ENCODE measurements around the gene ALPK3. TPM values are rescaled to one million over a fixed set of nuclear protein-coding genes. Genes with fewer than 3 reads are reported as not detected.

ALPK3 gene
- total RNA-seq, 1 donor from 2014 or later = 181 TPM

GRCh38 chr15:84797212-84797611 is 19.9 kb upstream of the ALPK3 start:
- Histone ChIP-seq H3K4me3 (no peak overlapping the region), H3K27ac (replicated peaks) (no peak overlapping the region), H3K36me3 (peaks cover 68% of the 10 kb centered on the region), H3K4me1 (peaks cover 11% of the 10 kb centered on the region), H3K9me3 (replicated peaks) (no peaks in the 10 kb centered on the region), H3K27me3 (ENCODE audit: low read depth) (no peaks in the 10 kb centered on the region)
- intact Hi-C loops (cut with micrococcal nuclease) = no loop called here
- DNase-seq = no peak
- TF ChIP-seq, protein P1, sequence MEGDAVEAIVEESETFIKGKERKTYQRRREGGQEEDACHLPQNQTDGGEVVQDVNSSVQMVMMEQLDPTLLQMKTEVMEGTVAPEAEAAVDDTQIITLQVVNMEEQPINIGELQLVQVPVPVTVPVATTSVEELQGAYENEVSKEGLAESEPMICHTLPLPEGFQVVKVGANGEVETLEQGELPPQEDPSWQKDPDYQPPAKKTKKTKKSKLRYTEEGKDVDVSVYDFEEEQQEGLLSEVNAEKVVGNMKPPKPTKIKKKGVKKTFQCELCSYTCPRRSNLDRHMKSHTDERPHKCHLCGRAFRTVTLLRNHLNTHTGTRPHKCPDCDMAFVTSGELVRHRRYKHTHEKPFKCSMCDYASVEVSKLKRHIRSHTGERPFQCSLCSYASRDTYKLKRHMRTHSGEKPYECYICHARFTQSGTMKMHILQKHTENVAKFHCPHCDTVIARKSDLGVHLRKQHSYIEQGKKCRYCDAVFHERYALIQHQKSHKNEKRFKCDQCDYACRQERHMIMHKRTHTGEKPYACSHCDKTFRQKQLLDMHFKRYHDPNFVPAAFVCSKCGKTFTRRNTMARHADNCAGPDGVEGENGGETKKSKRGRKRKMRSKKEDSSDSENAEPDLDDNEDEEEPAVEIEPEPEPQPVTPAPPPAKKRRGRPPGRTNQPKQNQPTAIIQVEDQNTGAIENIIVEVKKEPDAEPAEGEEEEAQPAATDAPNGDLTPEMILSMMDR (IDR thresholded peaks at IDR 0.05; ENCODE audit: borderline replicate concordance) = no peak

DNA sequence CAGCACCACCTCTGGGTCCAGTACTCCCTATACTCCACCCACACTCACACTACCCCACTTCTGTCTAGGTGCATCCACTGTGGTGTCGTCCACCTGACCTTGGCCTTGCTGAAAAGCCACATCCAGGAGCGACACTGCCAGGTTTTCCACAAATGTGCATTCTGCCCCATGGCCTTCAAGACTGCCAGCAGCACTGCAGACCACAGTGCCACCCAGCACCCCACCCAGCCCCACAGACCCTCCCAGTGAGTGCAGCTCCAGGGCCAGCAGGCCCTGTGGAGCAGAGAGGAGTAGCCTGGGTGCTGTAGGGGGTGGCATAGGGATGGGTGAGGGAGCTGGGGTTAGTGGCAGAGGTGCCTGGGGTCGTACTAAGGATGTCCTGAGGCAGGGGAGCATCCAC is 19.4 kb upstream of the ALPK3 start:
- no peak overlapping the region for H3K27ac ChIP-seq (replicated peaks)
- TF ChIP-seq, protein P1 (IDR thresholded peaks at IDR 0.05; ENCODE audit: borderline replicate concordance) = no peak
- peaks cover 68% of the 10 kb centered on the region for H3K36me3 ChIP-seq
- no peaks in the 10 kb centered on the region for H3K27me3 ChIP-seq (ENCODE audit: low read depth)
- H3K4me1 ChIP-seq = peaks cover 11% of the 10 kb centered on the region
- H3K9me3 ChIP-seq (replicated peaks) = no peaks in the 10 kb centered on the region
- intact Hi-C loops (cut with micrococcal nuclease) = no loop called here
- H3K4me3 ChIP-seq = no peak overlapping the region
- no peak for DNase-seq

- Histone ChIP-seq H3K4me1 (peaks cover 11% of the 10 kb centered on the region), H3K36me3 (peaks cover 66% of the 10 kb centered on the region), H3K4me3 (no peak overlapping the region), H3K27ac (replicated peaks) (no peak overlapping the region), H3K27me3 (ENCODE audit: low read depth) (no peaks in the 10 kb centered on the region), H3K9me3 (replicated peaks) (no peaks in the 10 kb centered on the region)
- TF ChIP-seq, protein P1 (IDR thresholded peaks at IDR 0.05; ENCODE audit: borderline replicate concordance) = no peak
- intact Hi-C loops (cut with micrococcal nuclease) = no loop called here
- no peak for DNase-seq
Observed at GRCh38 chr15:84798436-84798946, 18.7 kb upstream of the ALPK3 start.

DNA sequence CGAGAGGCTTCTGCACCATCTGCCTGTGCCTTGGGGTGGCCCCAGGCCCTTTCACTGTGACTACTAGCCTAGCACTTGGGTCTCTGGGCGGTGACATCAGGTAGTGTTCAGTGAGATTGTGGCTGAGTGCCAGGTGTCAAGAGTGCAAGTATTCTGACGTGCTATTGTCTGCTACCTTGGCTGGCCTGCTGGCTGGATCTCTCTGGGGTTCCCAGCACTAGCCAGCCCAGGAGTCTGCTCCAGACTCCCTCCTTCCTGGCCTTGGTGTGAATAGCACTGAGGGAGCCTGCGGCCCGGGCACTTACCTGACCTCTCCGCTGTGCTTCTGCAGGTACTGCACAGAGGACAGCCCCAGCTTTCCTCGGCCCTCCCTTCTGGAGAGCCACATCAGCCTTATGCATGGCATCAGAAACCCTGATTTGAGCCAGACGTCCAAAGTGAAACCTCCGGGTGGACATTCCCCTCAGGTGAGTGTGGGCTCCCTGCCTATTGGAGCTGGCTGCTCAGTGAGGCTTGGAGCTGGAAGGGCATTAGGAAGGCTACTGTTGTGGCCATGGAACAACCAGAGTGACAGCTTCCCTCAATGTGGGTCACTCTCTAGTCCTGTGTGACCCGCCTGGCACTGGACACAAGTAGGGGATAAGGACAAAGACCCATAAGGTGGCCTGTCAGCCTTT is 17.5 kb upstream of the ALPK3 start:
- no peaks in the 10 kb centered on the region for H3K27me3 ChIP-seq (ENCODE audit: low read depth)
- DNase-seq = no peak
- no peak overlapping the region for H3K4me3 ChIP-seq
- TF ChIP-seq, protein P1 (IDR thresholded peaks at IDR 0.05; ENCODE audit: borderline replicate concordance) = no peak
- H3K36me3 ChIP-seq = peaks cover 71% of the 10 kb centered on the region
- no peak overlapping the region for H3K27ac ChIP-seq (replicated peaks)
- H3K4me1 ChIP-seq = peaks cover 11% of the 10 kb centered on the region
- no peaks in the 10 kb centered on the region for H3K9me3 ChIP-seq (replicated peaks)
- intact Hi-C loops (cut with micrococcal nuclease) = no loop called here

GRCh38 chr15:84800365-84800806 is 16.8 kb upstream of the ALPK3 start:
- H3K36me3 ChIP-seq = peaks cover 78% of the 10 kb centered on the region
- TF ChIP-seq, protein P1 (IDR thresholded peaks at IDR 0.05; ENCODE audit: borderline replicate concordance) = no peak
- intact Hi-C loops (cut with micrococcal nuclease) = no loop called here

More at GRCh38 chr15:84800365-84800806, 16.8 kb upstream of the ALPK3 start:
- Histone ChIP-seq H3K27ac (replicated peaks) (no peak overlapping the region), H3K4me1 (peaks cover 11% of the 10 kb centered on the region), H3K9me3 (replicated peaks) (no peaks in the 10 kb centered on the region), H3K27me3 (ENCODE audit: low read depth) (no peaks in the 10 kb centered on the region), H3K4me3 (no peak overlapping the region)
- no peak for DNase-seq
